GM18520 (cell line): ENCODE results near the gene RNU1-2.
"Not testable (repeated sequence)": the region's sequence is repeated elsewhere in the genome, so short reads cannot be mapped to it uniquely, and the experiment has no call there.

ENCODE experiments used
- ATAC-seq: cut with Tn5 transposase; IDR thresholded peaks from one replicate; pipeline ENCODE4 v1.9.1; 2021; ENCODE audit not compliant: unreplicated experiment

RNU1-2 gene

GRCh38 chr1:16925635-16926490, 30.1 kb downstream of the RNU1-2 start:
- no peak for ATAC-seq

DNA sequence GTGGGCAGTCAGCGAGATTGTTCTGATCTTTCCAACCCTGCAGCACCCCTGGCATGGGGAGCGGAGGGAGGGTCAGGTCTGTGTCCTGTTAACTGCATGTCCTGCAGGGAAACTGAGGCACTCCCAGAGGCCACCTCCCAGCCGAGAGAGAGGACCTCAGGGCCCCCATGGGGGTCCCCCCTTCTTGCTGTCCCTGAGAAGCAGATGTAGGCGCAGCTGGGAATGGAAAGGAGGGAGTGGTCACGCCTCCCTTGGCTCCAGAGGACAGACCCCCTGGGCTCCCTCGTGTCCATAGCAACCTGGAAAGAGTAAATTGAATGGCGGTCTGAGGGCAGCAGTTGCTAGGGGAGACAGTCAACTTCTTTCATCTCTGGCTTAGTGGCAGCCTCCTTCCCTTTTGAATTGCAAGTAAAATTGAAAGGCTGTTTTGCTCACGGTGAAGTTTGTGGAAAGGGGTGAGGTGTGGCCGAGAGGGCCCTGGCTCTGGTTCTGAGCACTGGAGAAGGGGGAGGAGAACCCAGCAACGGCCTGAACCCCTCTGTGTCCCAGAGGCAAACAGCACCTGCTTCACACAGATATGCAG, 30.8 kb downstream of the RNU1-2 start:
- ATAC-seq: no peak

DNA sequence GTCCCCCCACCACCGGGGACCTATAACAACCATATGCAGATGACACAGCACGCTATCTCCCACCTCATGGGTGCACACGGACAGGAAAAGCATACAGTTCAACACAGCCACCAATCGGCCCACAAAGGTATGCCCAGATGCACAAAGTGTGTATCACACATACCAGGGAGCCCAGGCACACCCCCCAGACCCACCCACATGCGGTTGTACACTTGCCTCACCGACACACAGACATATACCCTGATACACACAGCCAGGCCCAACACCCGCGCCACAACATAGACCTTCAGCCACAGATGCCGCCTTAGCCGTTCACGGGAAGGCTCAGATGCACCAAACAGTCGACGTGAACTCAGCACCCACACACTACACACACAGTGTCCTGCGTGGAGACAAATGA, 31.5 kb downstream of the RNU1-2 start:
- no peak for ATAC-seq

GRCh38 chr1:16927711-16928485, 32.1 kb downstream of the RNU1-2 start:
- ATAC-seq: no peak

- not testable (repeated sequence) for ATAC-seq
Measured at GRCh38 chr1:16929146-16930041, 33.6 kb downstream of the RNU1-2 start.

GRCh38 chr1:16931206-16931934, 35.6 kb downstream of the RNU1-2 start:
- not testable (repeated sequence) for ATAC-seq

DNA sequence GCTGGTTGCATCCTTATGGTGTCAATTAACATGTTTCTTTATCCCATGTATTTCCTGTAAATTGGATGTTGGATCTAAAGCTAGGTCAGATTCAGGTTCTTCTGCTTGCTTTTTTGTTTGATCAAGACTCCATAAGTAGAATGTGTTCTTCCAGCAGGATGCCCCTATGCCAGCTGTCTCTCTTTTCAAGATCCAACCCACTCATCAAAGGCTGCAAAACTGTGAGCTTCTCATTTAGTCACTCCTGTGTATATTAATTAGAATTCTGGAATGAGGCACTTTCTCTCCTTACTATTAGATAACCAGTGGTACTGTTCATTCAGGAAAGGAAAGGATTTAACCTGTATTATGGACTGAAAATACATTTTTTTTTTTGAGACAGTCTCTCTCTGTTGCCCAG, 38.2 kb downstream of the RNU1-2 start:
- ATAC-seq: not testable (repeated sequence)

GRCh38 chr1:16936580-16936979, 40.8 kb downstream of the RNU1-2 start:
- ATAC-seq: not testable (repeated sequence)

GRCh38 chr1:16938351-16939321, 42.9 kb downstream of the RNU1-2 start:
- no peak for ATAC-seq

GRCh38 chr1:16939386-16940180, 43.8 kb downstream of the RNU1-2 start:
- not testable (repeated sequence) for ATAC-seq

DNA sequence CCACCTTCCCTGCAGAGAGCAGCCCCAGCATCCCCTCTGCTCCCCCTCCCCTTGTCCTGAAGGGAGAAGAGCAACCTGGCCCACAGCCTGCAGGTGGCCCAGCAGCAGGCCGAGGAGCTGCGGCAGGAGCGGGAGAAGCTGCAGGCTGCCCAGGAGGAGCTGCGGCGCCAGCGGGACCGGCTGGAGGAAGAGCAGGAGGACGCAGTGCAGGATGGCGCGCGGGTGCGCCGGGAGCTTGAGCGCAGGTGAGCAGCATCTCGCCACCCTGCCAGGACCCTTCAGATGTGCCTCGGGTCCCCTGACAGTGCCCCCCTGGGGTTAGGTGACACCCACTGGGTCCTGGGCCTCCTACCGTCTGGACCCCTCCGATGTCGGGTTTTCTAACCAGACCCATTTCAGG, 48.3 kb downstream of the RNU1-2 start:
- ATAC-seq: no peak

- ATAC-seq: not testable (repeated sequence)
Measured at GRCh38 chr1:16945512-16945911, 49.7 kb downstream of the RNU1-2 start.
